Osteoblast (primary cell): ENCODE results near the gene CRABP2. TPM values are rescaled to one million over a fixed set of nuclear protein-coding genes. Genes with fewer than 3 reads are reported as not detected.
A peak's percentile ranks its signal among the peaks of the same experiment; 100 is the strongest.

Experiments used
- DNase-seq: peaks from one replicate; pipeline ENCODE4 v3.0.0; 2011; ENCODE audit warnings: low spot score, mixed read lengths; ENCODE audit not compliant: insufficient read length; ENCODE audit errors: missing footprints
- H2AFZ ChIP-seq: 2 replicates; pipeline ENCODE4 v1.6.0; 2011; ENCODE audit warnings: mild to moderate bottlenecking, low read length
- H3K27ac ChIP-seq: 2 replicates; pipeline ENCODE4 v1.5.1; 2011; ENCODE audit warnings: mild to moderate bottlenecking, low read depth, low read length, moderate library complexity
- H3K27me3 ChIP-seq: 2 replicates; pipeline ENCODE4 v1.6.0; 2012; ENCODE audit warnings: mild to moderate bottlenecking, control low read depth, inconsistent platforms, low read length, moderate library complexity; ENCODE audit not compliant: insufficient read depth
- H3K36me3 ChIP-seq: 2 replicates; pipeline ENCODE4 v1.5.1; 2011; ENCODE audit warnings: mild to moderate bottlenecking, low read length, control low read depth, moderate library complexity; ENCODE audit not compliant: insufficient read depth
- H3K4me1 ChIP-seq: 2 replicates; pipeline ENCODE4 v1.5.1; 2011; ENCODE audit warnings: mild to moderate bottlenecking, low read length, control low read depth, moderate library complexity; ENCODE audit not compliant: insufficient read depth
- H3K4me2 ChIP-seq: 2 replicates; pipeline ENCODE4 v1.6.0; 2011; ENCODE audit warnings: mild to moderate bottlenecking, low read length; ENCODE audit not compliant: insufficient read depth
- H3K4me3 ChIP-seq: fragments of 200-600 bp; sonication (generic); 3 replicates; pipeline ENCODE4 v1.5.1; 2012; ENCODE audit warnings: mild to moderate bottlenecking, low read length, inconsistent platforms; ENCODE audit not compliant: insufficient read depth
- H3K79me2 ChIP-seq: 2 replicates; pipeline ENCODE4 v1.6.0; 2012; ENCODE audit warnings: mild to moderate bottlenecking, low read length, control low read depth, inconsistent platforms; ENCODE audit not compliant: insufficient read depth
- H3K9me3 ChIP-seq: 2 replicates; pipeline ENCODE4 v1.5.1; 2011; ENCODE audit warnings: low read depth, low read length, control low read depth
- H4K20me1 ChIP-seq: 2 replicates; pipeline ENCODE4 v1.6.0; 2012; ENCODE audit warnings: mild to moderate bottlenecking, low read length, control low read depth; ENCODE audit not compliant: insufficient read depth
- total RNA-seq: library from RNA; depleted of rRNA; stranded (reverse); fragments of >200 nt; gene quantifications from 2 replicates; pipeline ENCODE4 v1.2.3, GENCODE V29; 2012
- TF ChIP-seq, protein P1 (sequence below): IDR thresholded peaks from 2 replicates; pipeline ENCODE4 v1.5.1; 2011; ENCODE audit warnings: mild to moderate bottlenecking, low read depth, low read length, moderate library complexity; ENCODE audit errors: extremely low read depth

CRABP2 gene
- total RNA-seq, 1 donor: 16.6 TPM

DNA sequence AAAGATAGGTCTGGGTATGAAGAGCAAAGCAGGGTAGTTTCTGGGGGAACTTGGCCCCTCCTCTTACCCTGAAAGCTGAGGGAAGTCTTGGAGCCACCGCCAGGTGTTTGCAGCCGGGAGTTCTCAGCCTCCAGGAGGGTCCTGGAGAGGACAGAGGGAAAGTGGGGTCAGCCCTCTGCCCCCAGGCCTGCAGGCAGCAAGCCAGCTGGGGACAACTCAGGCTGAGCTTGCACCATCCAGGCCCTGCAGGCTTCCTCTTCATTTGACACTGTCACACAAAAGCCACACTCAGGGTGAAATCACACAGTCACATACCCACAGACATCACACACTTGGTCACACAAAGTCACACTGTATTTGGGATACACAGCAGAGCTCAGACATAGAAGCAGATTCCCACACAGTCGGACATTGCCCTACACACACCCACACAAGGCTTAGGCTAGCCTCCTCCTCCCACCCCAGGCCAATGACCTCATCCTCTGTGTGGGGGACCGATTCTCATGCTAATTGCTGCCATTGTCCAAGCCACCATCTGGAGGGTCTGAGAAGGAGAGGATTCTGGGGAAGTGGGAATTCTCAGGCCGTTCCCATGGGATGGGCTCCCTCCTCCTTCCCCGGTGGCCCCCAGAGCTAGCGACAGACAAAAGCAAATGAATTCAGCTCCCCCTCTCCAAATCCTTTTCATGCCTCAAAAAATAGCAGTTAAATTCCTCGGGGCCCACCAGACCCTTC lies 31.8 kb downstream of the CRABP2 start:
- peak; percentile 84 for DNase-seq
- H3K4me3 ChIP-seq: no peak overlapping the region
- H3K27ac ChIP-seq: no peak overlapping the region
- no peaks in the 10 kb centered on the region for H4K20me1 ChIP-seq
- TF ChIP-seq, protein P1, sequence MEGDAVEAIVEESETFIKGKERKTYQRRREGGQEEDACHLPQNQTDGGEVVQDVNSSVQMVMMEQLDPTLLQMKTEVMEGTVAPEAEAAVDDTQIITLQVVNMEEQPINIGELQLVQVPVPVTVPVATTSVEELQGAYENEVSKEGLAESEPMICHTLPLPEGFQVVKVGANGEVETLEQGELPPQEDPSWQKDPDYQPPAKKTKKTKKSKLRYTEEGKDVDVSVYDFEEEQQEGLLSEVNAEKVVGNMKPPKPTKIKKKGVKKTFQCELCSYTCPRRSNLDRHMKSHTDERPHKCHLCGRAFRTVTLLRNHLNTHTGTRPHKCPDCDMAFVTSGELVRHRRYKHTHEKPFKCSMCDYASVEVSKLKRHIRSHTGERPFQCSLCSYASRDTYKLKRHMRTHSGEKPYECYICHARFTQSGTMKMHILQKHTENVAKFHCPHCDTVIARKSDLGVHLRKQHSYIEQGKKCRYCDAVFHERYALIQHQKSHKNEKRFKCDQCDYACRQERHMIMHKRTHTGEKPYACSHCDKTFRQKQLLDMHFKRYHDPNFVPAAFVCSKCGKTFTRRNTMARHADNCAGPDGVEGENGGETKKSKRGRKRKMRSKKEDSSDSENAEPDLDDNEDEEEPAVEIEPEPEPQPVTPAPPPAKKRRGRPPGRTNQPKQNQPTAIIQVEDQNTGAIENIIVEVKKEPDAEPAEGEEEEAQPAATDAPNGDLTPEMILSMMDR: no peak
- H3K27me3 ChIP-seq: peaks cover 8% of the 10 kb centered on the region
- no peaks in the 10 kb centered on the region for H3K79me2 ChIP-seq
- peaks cover 16% of the 10 kb centered on the region for H3K4me1 ChIP-seq
- no peak overlapping the region for H2AFZ ChIP-seq
- H3K4me2 ChIP-seq: no peak overlapping the region
- no peaks in the 10 kb centered on the region for H3K36me3 ChIP-seq
- H3K9me3 ChIP-seq: no peaks in the 10 kb centered on the region

DNA sequence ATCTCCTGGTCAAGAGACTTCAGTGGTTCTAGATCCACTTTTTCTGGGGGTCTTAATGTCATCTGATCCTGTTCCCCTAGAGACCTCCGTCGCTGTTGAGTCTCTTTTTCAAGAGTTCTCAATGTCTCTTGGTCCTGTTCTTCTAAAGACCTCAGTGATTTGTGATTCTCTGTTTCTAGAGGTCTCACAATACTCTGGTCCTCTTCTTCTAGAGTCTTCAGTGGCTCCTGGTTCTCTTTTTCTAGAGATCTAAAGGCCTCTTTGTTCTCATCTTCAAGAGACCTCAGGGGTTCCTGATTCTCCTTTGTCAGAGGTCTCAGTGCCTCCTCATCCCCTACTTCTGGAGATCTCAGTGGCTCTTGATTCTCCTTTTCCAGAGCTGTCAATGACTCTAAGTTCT lies 33.6 kb downstream of the CRABP2 start:
- Histone ChIP-seq H3K36me3 (no peaks in the 10 kb centered on the region), H3K9me3 (no peaks in the 10 kb centered on the region)
- TF ChIP-seq, protein P1: no peak

DNA sequence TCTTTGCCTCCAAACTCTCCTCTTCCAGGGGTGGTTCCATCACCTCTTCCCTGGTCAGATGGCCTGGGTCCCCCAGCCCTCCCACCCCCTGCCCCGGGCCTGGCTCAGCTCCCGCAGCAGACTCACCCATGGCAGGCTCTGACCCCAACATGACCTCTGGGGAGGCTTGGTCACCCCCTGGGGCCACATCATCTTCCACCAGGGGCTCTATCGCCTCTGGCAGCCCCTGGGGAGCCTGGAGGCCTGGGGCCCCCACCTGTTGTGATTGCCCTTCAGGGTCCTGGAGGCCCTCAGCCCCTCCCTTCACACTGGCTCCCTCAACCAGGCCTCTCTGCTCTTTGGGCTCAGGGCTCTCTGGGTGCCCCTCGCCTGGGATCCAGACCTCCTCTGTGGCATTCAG lies 34.6 kb downstream of the CRABP2 start:
- H3K79me2 ChIP-seq: no peaks in the 10 kb centered on the region
- no peaks in the 10 kb centered on the region for H3K27me3 ChIP-seq
- no peak overlapping the region for H3K27ac ChIP-seq
- H3K4me1 ChIP-seq: peaks cover 6% of the 10 kb centered on the region
- no peaks in the 10 kb centered on the region for H4K20me1 ChIP-seq
- DNase-seq: no peak
- no peaks in the 10 kb centered on the region for H3K9me3 ChIP-seq
- H3K4me2 ChIP-seq: no peak overlapping the region
- H2AFZ ChIP-seq: no peak overlapping the region
- no peaks in the 10 kb centered on the region for H3K36me3 ChIP-seq
- H3K4me3 ChIP-seq: no peak overlapping the region
- TF ChIP-seq, protein P1: no peak

More for the DNA sequence above, 33.6 kb downstream of the CRABP2 start:
- Histone ChIP-seq H3K4me1 (peaks cover 6% of the 10 kb centered on the region), H3K79me2 (no peaks in the 10 kb centered on the region), H2AFZ (no peak overlapping the region), H3K27ac (no peak overlapping the region), H3K4me3 (no peak overlapping the region), H3K27me3 (peaks cover under 1% of the 10 kb centered on the region), H4K20me1 (no peaks in the 10 kb centered on the region), H3K4me2 (no peak overlapping the region)
- DNase-seq: peak; percentile 30

DNA sequence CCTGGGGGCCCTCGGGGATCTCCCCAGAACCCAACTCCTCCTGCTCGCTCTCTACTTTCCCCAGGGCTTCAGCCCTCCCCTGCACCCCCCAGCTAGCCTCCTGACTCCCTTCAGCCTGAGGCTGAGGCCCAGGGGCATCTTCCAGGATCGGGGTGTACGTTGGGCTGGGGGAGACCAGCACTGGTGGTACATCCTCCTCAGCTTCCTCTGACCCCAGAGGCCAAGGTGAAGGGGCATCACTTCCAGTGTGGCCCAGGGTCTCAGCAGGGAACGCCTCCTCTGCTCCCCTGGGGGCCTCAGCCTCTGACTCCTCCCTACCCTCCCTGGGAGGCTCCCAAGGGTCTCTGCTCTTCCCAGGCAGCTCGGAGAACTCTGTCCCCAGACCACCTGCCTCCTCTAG lies 35.0 kb downstream of the CRABP2 start:
- H3K4me3 ChIP-seq: no peak overlapping the region
- no peak overlapping the region for H3K27ac ChIP-seq
- no peak overlapping the region for H2AFZ ChIP-seq
- H3K79me2 ChIP-seq: no peaks in the 10 kb centered on the region
- H3K27me3 ChIP-seq: no peaks in the 10 kb centered on the region
- H3K4me2 ChIP-seq: no peak overlapping the region
- peak; percentile 54 for DNase-seq
- H3K9me3 ChIP-seq: no peaks in the 10 kb centered on the region
- H4K20me1 ChIP-seq: no peaks in the 10 kb centered on the region
- TF ChIP-seq, protein P1: no peak
- H3K4me1 ChIP-seq: peaks cover 6% of the 10 kb centered on the region
- H3K36me3 ChIP-seq: no peaks in the 10 kb centered on the region
